ENCODE data around the gene CENPN.

- TF ChIP-seq ZBTB7A (IDR thresholded peaks at IDR 0.05; ENCODE audit: low read depth) = no peak
- TF ChIP-seq, protein P1, sequence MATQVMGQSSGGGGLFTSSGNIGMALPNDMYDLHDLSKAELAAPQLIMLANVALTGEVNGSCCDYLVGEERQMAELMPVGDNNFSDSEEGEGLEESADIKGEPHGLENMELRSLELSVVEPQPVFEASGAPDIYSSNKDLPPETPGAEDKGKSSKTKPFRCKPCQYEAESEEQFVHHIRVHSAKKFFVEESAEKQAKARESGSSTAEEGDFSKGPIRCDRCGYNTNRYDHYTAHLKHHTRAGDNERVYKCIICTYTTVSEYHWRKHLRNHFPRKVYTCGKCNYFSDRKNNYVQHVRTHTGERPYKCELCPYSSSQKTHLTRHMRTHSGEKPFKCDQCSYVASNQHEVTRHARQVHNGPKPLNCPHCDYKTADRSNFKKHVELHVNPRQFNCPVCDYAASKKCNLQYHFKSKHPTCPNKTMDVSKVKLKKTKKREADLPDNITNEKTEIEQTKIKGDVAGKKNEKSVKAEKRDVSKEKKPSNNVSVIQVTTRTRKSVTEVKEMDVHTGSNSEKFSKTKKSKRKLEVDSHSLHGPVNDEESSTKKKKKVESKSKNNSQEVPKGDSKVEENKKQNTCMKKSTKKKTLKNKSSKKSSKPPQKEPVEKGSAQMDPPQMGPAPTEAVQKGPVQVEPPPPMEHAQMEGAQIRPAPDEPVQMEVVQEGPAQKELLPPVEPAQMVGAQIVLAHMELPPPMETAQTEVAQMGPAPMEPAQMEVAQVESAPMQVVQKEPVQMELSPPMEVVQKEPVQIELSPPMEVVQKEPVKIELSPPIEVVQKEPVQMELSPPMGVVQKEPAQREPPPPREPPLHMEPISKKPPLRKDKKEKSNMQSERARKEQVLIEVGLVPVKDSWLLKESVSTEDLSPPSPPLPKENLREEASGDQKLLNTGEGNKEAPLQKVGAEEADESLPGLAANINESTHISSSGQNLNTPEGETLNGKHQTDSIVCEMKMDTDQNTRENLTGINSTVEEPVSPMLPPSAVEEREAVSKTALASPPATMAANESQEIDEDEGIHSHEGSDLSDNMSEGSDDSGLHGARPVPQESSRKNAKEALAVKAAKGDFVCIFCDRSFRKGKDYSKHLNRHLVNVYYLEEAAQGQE (IDR thresholded peaks at IDR 0.05; ENCODE audit: low read depth) = no peak
- no peak for TF ChIP-seq FOXM1 (IDR thresholded peaks at IDR 0.05; ENCODE audit: borderline replicate concordance, low read depth)
- TF ChIP-seq TAF1 (IDR thresholded peaks at IDR 0.05; ENCODE audit: low read depth) = no peak
- TF ChIP-seq, protein P2, sequence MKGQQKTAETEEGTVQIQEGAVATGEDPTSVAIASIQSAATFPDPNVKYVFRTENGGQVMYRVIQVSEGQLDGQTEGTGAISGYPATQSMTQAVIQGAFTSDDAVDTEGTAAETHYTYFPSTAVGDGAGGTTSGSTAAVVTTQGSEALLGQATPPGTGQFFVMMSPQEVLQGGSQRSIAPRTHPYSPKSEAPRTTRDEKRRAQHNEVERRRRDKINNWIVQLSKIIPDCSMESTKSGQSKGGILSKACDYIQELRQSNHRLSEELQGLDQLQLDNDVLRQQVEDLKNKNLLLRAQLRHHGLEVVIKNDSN (IDR thresholded peaks at IDR 0.05) = no peak
- TF ChIP-seq CREB1 (IDR thresholded peaks at IDR 0.05; ENCODE audit: low read depth) = no peak
Observed at GRCh38 chr16:81067166-81067565, 60.2 kb downstream of the CENPN start.
